HL-60 (cell line): Measurements from ENCODE around the gene RSKR.

ENCODE experiments used
- DNase-seq, 2 experiments: peaks; one replicate each; pipeline ENCODE4 v3.0.0-alpha.2; 2010 to 2020; ENCODE audit warnings: low read depth in 1 of 2, low spot score in 1 of 2
- H3K27ac ChIP-seq: fragments of 250-450 bp; sonication (Bioruptor Pico); replicated peaks from 2 replicates; pipeline ENCODE4 v1.5.1; 2020; ENCODE audit warnings: mild to moderate bottlenecking, moderate library complexity
- H3K27me3 ChIP-seq: fragments of 250-450 bp; sonication (Bioruptor Pico); 2 replicates; pipeline ENCODE4 v1.5.1; 2021; ENCODE audit warnings: mild to moderate bottlenecking, moderate library complexity; ENCODE audit not compliant: insufficient read depth, poor library complexity, severe bottlenecking
- H3K4me3 ChIP-seq: replicated peaks from 2 replicates; pipeline ENCODE4 v1.5.1; 2011; ENCODE audit warnings: mild to moderate bottlenecking, control low read depth, low read length; ENCODE audit not compliant: insufficient read depth
- CTCF ChIP-seq: IDR thresholded peaks from one replicate; pipeline ENCODE4 v1.5.1; 2011; ENCODE audit warnings: low read length, control low read depth, inconsistent platforms; ENCODE audit not compliant: insufficient read depth
- GABPA ChIP-seq: IDR thresholded peaks from 2 replicates; pipeline ENCODE4 v1.6.1; 2012; ENCODE audit warnings: low read depth
- POLR2AphosphoS5 ChIP-seq: IDR thresholded peaks from 2 replicates; pipeline ENCODE4 v1.6.1; 2012; ENCODE audit warnings: low read depth
- REST ChIP-seq: IDR thresholded peaks from 2 replicates; pipeline ENCODE4 v1.6.1; 2012; ENCODE audit warnings: low read depth; ENCODE audit not compliant: insufficient replicate concordance
- SPI1 ChIP-seq: IDR thresholded peaks from 2 replicates; pipeline ENCODE4 v1.6.1; 2012; ENCODE audit warnings: low read depth, mild to moderate bottlenecking, borderline replicate concordance

The RSKR gene

GRCh38 chr17:28599311-28600184, 14.4 kb downstream of the RSKR start:
- Histone ChIP-seq H3K27ac (peak overlapping the region; percentile 81), H3K27me3 (no peaks in the 10 kb centered on the region), H3K4me3 (peak overlapping the region; percentile 98)
- DNase-seq: peak; percentile 47 to 68
- TF ChIP-seq REST (no peak), SPI1 (no peak; the same call in 1 of the 2 replicates), POLR2AphosphoS5 (no peak; the same call in 1 of the 2 replicates), CTCF (no peak), GABPA (no peak)

- peak; percentile 84 to 91 for DNase-seq
- H3K27ac ChIP-seq: peak within 1 kb of the TSS; percentile 81
- H3K4me3 ChIP-seq: peak within 1 kb of the TSS; percentile 98
- H3K27me3 ChIP-seq: no peaks in the 10 kb centered on the region
- TF ChIP-seq CTCF (no peak), GABPA (no peak), POLR2AphosphoS5 (peak; percentile 39; the same call in 1 of the 2 replicates)
Measured at GRCh38 chr17:28598799-28599310, 15.1 kb downstream of the RSKR start, which contains the start of gene SPAG5. Gene SPAG5, minus strand, starts transcription at chr17:28599025. Its CDS starts 79 bp downstream, at chr17:28598946.

- H3K27me3 ChIP-seq: no peaks in the 10 kb centered on the region
- no peak for DNase-seq
- TF ChIP-seq REST (no peak), GABPA (no peak), CTCF (no peak), SPI1 (no peak), POLR2AphosphoS5 (no peak)
- H3K27ac ChIP-seq: peak overlapping the region; percentile 81
- H3K4me3 ChIP-seq: peak overlapping the region; percentile 98
Measured at GRCh38 chr17:28598389-28598788, 15.6 kb downstream of the RSKR start.
